Measurements from ENCODE around the gene ATP9B. TPM values are rescaled to one million over a fixed set of nuclear protein-coding genes. Genes with fewer than 3 reads are reported as not detected.

ATP9B gene, protein sequence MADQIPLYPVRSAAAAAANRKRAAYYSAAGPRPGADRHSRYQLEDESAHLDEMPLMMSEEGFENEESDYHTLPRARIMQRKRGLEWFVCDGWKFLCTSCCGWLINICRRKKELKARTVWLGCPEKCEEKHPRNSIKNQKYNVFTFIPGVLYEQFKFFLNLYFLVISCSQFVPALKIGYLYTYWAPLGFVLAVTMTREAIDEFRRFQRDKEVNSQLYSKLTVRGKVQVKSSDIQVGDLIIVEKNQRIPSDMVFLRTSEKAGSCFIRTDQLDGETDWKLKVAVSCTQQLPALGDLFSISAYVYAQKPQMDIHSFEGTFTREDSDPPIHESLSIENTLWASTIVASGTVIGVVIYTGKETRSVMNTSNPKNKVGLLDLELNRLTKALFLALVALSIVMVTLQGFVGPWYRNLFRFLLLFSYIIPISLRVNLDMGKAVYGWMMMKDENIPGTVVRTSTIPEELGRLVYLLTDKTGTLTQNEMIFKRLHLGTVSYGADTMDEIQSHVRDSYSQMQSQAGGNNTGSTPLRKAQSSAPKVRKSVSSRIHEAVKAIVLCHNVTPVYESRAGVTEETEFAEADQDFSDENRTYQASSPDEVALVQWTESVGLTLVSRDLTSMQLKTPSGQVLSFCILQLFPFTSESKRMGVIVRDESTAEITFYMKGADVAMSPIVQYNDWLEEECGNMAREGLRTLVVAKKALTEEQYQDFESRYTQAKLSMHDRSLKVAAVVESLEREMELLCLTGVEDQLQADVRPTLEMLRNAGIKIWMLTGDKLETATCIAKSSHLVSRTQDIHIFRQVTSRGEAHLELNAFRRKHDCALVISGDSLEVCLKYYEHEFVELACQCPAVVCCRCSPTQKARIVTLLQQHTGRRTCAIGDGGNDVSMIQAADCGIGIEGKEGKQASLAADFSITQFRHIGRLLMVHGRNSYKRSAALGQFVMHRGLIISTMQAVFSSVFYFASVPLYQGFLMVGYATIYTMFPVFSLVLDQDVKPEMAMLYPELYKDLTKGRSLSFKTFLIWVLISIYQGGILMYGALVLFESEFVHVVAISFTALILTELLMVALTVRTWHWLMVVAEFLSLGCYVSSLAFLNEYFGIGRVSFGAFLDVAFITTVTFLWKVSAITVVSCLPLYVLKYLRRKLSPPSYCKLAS
- total RNA-seq: 10 to 100 TPM; 23.1 to 31.4 TPM
- 1 to 10 TPM; 7.1 to 8.0 TPM for polyA plus RNA-seq

DNA sequence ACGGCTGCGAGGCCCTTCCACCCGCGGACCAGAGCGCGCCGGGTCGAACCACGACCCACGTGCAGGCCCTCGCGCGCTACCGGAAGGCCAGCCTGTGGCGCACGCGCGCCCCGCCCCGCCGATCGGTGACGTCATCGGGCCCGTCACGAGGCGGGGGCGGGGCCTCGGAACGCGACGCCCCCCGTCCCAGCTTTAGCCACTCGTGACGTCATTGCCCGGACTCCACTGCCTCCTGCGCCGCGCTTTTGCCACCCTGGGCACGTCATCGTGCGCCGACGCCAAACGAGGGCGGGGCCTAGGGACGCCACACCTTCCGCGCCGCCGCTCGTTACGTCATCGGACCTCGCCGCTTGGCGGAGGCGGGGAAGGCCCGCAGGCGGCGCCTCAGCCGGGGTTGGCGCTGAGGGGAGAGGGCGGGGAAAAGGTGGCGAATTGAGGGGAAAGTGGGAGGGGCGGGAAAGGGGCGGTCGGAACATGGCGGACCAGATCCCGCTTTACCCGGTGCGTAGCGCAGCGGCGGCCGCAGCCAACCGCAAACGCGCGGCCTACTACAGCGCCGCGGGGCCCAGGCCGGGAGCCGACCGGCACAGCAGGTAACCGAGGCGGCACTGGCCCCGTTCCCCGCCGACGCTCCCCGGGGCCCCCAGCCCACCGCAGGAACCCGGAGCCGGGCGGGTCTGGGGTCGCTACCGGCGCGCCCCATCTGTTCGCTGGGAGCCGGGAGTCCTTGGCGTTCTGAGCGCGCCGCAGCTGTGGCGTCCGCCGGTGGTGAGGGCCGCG lies at the start of gene ATP9B:
Gene ATP9B (plus strand): TSS at position 458 of the 780 bp plus-strand sequence. CDS start 17 bp downstream, at position 475.
- peak within 1 kb of the TSS; percentile 92 to 95 for H3K27ac ChIP-seq (ENCODE audit: low read depth in 1 of 2, low read length in 2 of 2)
- WGBS: under 1% methylated on average over 112 of the region's 112 CpGs
- TF ChIP-seq, protein P1, sequence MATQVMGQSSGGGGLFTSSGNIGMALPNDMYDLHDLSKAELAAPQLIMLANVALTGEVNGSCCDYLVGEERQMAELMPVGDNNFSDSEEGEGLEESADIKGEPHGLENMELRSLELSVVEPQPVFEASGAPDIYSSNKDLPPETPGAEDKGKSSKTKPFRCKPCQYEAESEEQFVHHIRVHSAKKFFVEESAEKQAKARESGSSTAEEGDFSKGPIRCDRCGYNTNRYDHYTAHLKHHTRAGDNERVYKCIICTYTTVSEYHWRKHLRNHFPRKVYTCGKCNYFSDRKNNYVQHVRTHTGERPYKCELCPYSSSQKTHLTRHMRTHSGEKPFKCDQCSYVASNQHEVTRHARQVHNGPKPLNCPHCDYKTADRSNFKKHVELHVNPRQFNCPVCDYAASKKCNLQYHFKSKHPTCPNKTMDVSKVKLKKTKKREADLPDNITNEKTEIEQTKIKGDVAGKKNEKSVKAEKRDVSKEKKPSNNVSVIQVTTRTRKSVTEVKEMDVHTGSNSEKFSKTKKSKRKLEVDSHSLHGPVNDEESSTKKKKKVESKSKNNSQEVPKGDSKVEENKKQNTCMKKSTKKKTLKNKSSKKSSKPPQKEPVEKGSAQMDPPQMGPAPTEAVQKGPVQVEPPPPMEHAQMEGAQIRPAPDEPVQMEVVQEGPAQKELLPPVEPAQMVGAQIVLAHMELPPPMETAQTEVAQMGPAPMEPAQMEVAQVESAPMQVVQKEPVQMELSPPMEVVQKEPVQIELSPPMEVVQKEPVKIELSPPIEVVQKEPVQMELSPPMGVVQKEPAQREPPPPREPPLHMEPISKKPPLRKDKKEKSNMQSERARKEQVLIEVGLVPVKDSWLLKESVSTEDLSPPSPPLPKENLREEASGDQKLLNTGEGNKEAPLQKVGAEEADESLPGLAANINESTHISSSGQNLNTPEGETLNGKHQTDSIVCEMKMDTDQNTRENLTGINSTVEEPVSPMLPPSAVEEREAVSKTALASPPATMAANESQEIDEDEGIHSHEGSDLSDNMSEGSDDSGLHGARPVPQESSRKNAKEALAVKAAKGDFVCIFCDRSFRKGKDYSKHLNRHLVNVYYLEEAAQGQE (IDR thresholded peaks at IDR 0.05): peak; percentile 39
- TF ChIP-seq, protein P2, sequence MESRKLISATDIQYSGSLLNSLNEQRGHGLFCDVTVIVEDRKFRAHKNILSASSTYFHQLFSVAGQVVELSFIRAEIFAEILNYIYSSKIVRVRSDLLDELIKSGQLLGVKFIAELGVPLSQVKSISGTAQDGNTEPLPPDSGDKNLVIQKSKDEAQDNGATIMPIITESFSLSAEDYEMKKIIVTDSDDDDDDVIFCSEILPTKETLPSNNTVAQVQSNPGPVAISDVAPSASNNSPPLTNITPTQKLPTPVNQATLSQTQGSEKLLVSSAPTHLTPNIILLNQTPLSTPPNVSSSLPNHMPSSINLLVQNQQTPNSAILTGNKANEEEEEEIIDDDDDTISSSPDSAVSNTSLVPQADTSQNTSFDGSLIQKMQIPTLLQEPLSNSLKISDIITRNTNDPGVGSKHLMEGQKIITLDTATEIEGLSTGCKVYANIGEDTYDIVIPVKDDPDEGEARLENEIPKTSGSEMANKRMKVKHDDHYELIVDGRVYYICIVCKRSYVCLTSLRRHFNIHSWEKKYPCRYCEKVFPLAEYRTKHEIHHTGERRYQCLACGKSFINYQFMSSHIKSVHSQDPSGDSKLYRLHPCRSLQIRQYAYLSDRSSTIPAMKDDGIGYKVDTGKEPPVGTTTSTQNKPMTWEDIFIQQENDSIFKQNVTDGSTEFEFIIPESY (IDR thresholded peaks at IDR 0.05): no peak
- TF ChIP-seq SP1 (IDR thresholded peaks at IDR 0.05) (peak; percentile 89), FOXA1 (IDR thresholded peaks at IDR 0.05) (peak; percentile 42), GABPA (IDR thresholded peaks at IDR 0.05 in 1 of 2, conservative IDR thresholded peaks at IDR 0.05 in 1 of 2) (peak in 1 of 2 donors; percentile 52), YY1 (IDR thresholded peaks at IDR 0.05) (peak; percentile 97), EGR1 (IDR thresholded peaks at IDR 0.05; ENCODE audit: low read depth in 2 of 2) (peak in 1 of 2 donors; percentile 71), JUND (IDR thresholded peaks at IDR 0.05) (peak; percentile 14 to 36)
- TF ChIP-seq, protein P3, sequence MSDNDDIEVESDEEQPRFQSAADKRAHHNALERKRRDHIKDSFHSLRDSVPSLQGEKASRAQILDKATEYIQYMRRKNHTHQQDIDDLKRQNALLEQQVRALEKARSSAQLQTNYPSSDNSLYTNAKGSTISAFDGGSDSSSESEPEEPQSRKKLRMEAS (IDR thresholded peaks at IDR 0.05): no peak
- peaks cover 0 to 15% (median 9%) of the 10 kb centered on the region in 4 donors for H3K4me1 ChIP-seq (ENCODE audit: control insufficient read depth in 4 of 4, insufficient read depth in 4 of 4, low read length in 3 of 4)
- peak within 1 kb of the TSS; percentile 54 to 96 for H3K9ac ChIP-seq (ENCODE audit: low read depth in 1 of 2, low read length in 2 of 2)
- H3K36me3 ChIP-seq (ENCODE audit: control insufficient read depth in 4 of 4, insufficient read depth in 3 of 4, low read depth in 1 of 4, low read length in 3 of 4): no peaks in the 10 kb centered on the region
- H3K27me3 ChIP-seq (ENCODE audit: control insufficient read depth in 4 of 4, insufficient read depth in 4 of 4, low read length in 3 of 4): no peaks in the 10 kb centered on the region
- peak within 1 kb of the TSS; percentile 75 to 100 (median 76) for H3K4me3 ChIP-seq (ENCODE audit: low read depth in 1 of 3, low read length in 3 of 3)
- peak; percentile 99 for DNase-seq (ENCODE audit: low spot score)
- peaks cover 4 to 14% (median 9%) of the 10 kb centered on the region in 4 donors for H3K9me3 ChIP-seq (ENCODE audit: control insufficient read depth in 4 of 4, low read length in 3 of 4)

DNA sequence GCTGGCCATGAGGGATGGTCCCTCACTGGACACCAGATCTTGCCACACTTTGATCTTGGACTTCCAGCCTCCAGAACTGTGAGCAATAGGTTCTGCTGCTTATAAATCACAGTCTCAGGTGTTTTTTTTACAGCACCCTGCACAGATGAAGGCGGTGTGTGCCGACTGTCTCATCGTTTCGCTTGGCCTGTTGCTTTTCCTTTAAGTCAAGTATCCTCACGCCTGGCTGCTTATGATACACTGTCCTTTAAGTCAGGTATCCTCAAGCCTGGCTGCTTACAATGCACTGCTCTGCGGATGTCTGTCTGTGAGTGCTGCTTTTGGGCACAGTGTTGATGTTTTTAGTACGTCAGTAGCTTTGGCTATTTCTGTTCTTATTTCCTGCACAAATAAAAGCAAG lies 49.3 kb upstream of the ATP9B start:
- H3K27me3 ChIP-seq (ENCODE audit: control insufficient read depth in 4 of 4, insufficient read depth in 4 of 4, low read length in 3 of 4): peaks cover 0 to 3% (median 0%) of the 10 kb centered on the region in 4 donors
- no peak for TF ChIP-seq FOXA2 (IDR thresholded peaks at IDR 0.05)
- TF ChIP-seq EGR1 (IDR thresholded peaks at IDR 0.05; ENCODE audit: low read depth in 2 of 2): no peak
- TF ChIP-seq, protein P4, sequence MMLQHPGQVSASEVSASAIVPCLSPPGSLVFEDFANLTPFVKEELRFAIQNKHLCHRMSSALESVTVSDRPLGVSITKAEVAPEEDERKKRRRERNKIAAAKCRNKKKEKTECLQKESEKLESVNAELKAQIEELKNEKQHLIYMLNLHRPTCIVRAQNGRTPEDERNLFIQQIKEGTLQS (IDR thresholded peaks at IDR 0.05): no peak
- TF ChIP-seq FOXA1 (IDR thresholded peaks at IDR 0.05): no peak
- no peak for TF ChIP-seq YY1 (IDR thresholded peaks at IDR 0.05)
- TF ChIP-seq JUND (IDR thresholded peaks at IDR 0.05): no peak
- TF ChIP-seq GABPA (IDR thresholded peaks at IDR 0.05 in 1 of 2, conservative IDR thresholded peaks at IDR 0.05 in 1 of 2): no peak
- TF ChIP-seq, protein P5, sequence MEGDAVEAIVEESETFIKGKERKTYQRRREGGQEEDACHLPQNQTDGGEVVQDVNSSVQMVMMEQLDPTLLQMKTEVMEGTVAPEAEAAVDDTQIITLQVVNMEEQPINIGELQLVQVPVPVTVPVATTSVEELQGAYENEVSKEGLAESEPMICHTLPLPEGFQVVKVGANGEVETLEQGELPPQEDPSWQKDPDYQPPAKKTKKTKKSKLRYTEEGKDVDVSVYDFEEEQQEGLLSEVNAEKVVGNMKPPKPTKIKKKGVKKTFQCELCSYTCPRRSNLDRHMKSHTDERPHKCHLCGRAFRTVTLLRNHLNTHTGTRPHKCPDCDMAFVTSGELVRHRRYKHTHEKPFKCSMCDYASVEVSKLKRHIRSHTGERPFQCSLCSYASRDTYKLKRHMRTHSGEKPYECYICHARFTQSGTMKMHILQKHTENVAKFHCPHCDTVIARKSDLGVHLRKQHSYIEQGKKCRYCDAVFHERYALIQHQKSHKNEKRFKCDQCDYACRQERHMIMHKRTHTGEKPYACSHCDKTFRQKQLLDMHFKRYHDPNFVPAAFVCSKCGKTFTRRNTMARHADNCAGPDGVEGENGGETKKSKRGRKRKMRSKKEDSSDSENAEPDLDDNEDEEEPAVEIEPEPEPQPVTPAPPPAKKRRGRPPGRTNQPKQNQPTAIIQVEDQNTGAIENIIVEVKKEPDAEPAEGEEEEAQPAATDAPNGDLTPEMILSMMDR (IDR thresholded peaks at IDR 0.05; ENCODE audit: low read depth, low read length, missing input control): no peak
- H3K27ac ChIP-seq (ENCODE audit: low read depth in 1 of 2, low read length in 2 of 2): no peak overlapping the region
- DNase-seq (ENCODE audit: low spot score): no peak
- no peak overlapping the region for H3K4me3 ChIP-seq (ENCODE audit: low read depth in 1 of 3, low read length in 3 of 3)
- no peak overlapping the region for H3K9ac ChIP-seq (ENCODE audit: low read depth in 1 of 2, low read length in 2 of 2)
- no peaks in the 10 kb centered on the region for H3K36me3 ChIP-seq (ENCODE audit: control insufficient read depth in 4 of 4, insufficient read depth in 3 of 4, low read depth in 1 of 4, low read length in 3 of 4)
- 80% methylated on average over 7 of the region's 7 CpGs for WGBS
- H3K4me1 ChIP-seq (ENCODE audit: control insufficient read depth in 4 of 4, insufficient read depth in 4 of 4, low read length in 3 of 4): no peaks in the 10 kb centered on the region
- peaks cover 0 to 10% (median 5%) of the 10 kb centered on the region in 4 donors for H3K9me3 ChIP-seq (ENCODE audit: control insufficient read depth in 4 of 4, low read length in 3 of 4)

All from liver (tissue), 9 donors.